H1 (cell line): Measurements from ENCODE around the gene SCG3. TPM values are rescaled to one million over a fixed set of nuclear protein-coding genes. Genes with fewer than 3 reads are reported as not detected.

Experiments used
- CTCF ChIA-PET: fragments of 300-600 bp; sonication (Branson Sonifier 250); formaldehyde crosslinking; loops from one replicate; lab custom pipeline; 2021; ENCODE audit not compliant: partially characterized antibody; lab: Charles Lee
- POLR2A ChIA-PET: fragments of 300-600 bp; sonication (Branson Sonifier 250); formaldehyde crosslinking; loops from one replicate; lab custom pipeline; 2021; ENCODE audit warnings: inconsistent platforms; ENCODE audit not compliant: partially characterized antibody; lab: Charles Lee
- DNase-seq, 2 experiments: peaks; one replicate each; pipeline versions ENCODE4 v3.0.0 to v3.0.0-alpha.2; 2010 to 2022; ENCODE audit warnings: low spot score in 2 of 2, low read depth in 1 of 2, mixed read lengths in 1 of 2
- FAIRE-seq: peaks from 2 replicates; lab custom pipeline; 2011; peaks lifted over from hg19 to GRCh38; lab: Jason Lieb, UNC
- H2AFZ ChIP-seq: 2 replicates; pipeline ENCODE4 v1.8.1; 2012; ENCODE audit warnings: low read length, inconsistent platforms
- H2AK5ac ChIP-seq: 2 replicates; pipeline ENCODE4 v1.6.1; 2013; ENCODE audit warnings: low read depth, low read length
- H2BK120ac ChIP-seq: replicated peaks from 2 replicates; pipeline ENCODE3; 2013; ENCODE audit warnings: low read depth, low read length, inconsistent platforms
- H2BK12ac ChIP-seq: 2 replicates; pipeline ENCODE4 v1.6.1; 2013; ENCODE audit warnings: low read depth, low read length
- H2BK15ac ChIP-seq: 2 replicates; pipeline ENCODE4 v1.6.1; 2013; ENCODE audit warnings: low read length
- H2BK20ac ChIP-seq: 2 replicates; pipeline ENCODE4 v1.6.1; 2013; ENCODE audit warnings: low read length
- H2BK5ac ChIP-seq: 2 replicates; pipeline ENCODE4 v1.6.1; 2013; ENCODE audit warnings: low read depth, low read length
- H3K14ac ChIP-seq: 2 replicates; pipeline ENCODE4 v1.6.1; 2013; ENCODE audit warnings: inconsistent platforms; ENCODE audit not compliant: insufficient read length
- H3K18ac ChIP-seq: 2 replicates; pipeline ENCODE4 v1.6.1; 2013; ENCODE audit warnings: low read length; ENCODE audit errors: extremely low read depth
- H3K23ac ChIP-seq: 2 replicates; pipeline ENCODE4 v1.6.1; 2013; ENCODE audit warnings: inconsistent platforms; ENCODE audit not compliant: insufficient read length
- H3K23me2 ChIP-seq: 2 replicates; pipeline ENCODE4 v1.6.1; 2013; ENCODE audit warnings: low read depth, low read length
- H3K27ac ChIP-seq: 2 replicates; pipeline ENCODE4 v1.6.1; 2011; ENCODE audit warnings: low read depth, low read length, inconsistent platforms
- H3K27me3 ChIP-seq, 4 experiments: replicated peaks in 1 of 4; 1 replicate in 1 of 4; 2 replicates in 3 of 4; pipeline versions ENCODE4 v1.6.1 to v1.8.1; 2011 to 2013; ENCODE audit warnings: low read length in 3 of 4, mild to moderate bottlenecking in 3 of 4, inconsistent platforms in 2 of 4, mixed read lengths in 2 of 4, moderate library complexity in 1 of 4; ENCODE audit not compliant: control insufficient read depth in 3 of 4, insufficient read depth in 3 of 4; ENCODE audit errors: extremely low read depth in 1 of 4
- H3K36me3 ChIP-seq, 4 experiments: 2 replicates each; pipeline versions ENCODE4 v1.6.1 to v1.8.1; 2011 to 2013; ENCODE audit warnings: mild to moderate bottlenecking in 4 of 4, low read length in 3 of 4, moderate library complexity in 2 of 4, control low read depth in 1 of 4, inconsistent platforms in 1 of 4; ENCODE audit not compliant: insufficient read depth in 4 of 4, control insufficient read depth in 2 of 4
- H3K4ac ChIP-seq: replicated peaks from 2 replicates; pipeline ENCODE3; 2013; ENCODE audit warnings: low read length, low read depth, mixed read lengths, inconsistent platforms; ENCODE audit not compliant: insufficient read length
- H3K4me1 ChIP-seq, 4 experiments: replicated peaks in 1 of 4; 1 replicate in 1 of 4; 2 replicates in 3 of 4; pipeline versions ENCODE4 v1.6.1 to v1.8.1; 2011 to 2013; ENCODE audit warnings: low read length in 3 of 4, inconsistent platforms in 2 of 4, mixed read lengths in 1 of 4; ENCODE audit not compliant: insufficient read depth in 4 of 4, control insufficient read depth in 3 of 4
- H3K4me2 ChIP-seq, 2 experiments: 2 replicates each; pipeline versions ENCODE4 v1.6.1 to v1.8.1; 2011 to 2013; ENCODE audit warnings: low read depth in 2 of 2, low read length in 2 of 2, control low read depth in 1 of 2, inconsistent platforms in 1 of 2, mild to moderate bottlenecking in 1 of 2; ENCODE audit not compliant: insufficient read depth in 1 of 2
- H3K4me3 ChIP-seq, 4 experiments: fragments of 200-600, 300-600 bp in 1 of 4; sonication (generic), shearing (Covaris generic), sonication (Bioruptor Twin) in 1 of 4; 2 replicates each; pipeline versions ENCODE4 v1.5.1 to v1.8.1; 2011 to 2016; ENCODE audit warnings: low read length in 4 of 4, low read depth in 3 of 4, control low read depth in 2 of 4, inconsistent platforms in 2 of 4, mild to moderate bottlenecking in 2 of 4, mixed read lengths in 1 of 4, moderate library complexity in 1 of 4; ENCODE audit not compliant: insufficient read depth in 2 of 4; ENCODE audit errors: extremely low read depth in 1 of 4
- H3K56ac ChIP-seq: replicated peaks from 2 replicates; pipeline ENCODE3; 2013; ENCODE audit warnings: low read depth, mild to moderate bottlenecking, mixed read lengths, low read length, inconsistent platforms; ENCODE audit not compliant: insufficient read length
- H3K79me1 ChIP-seq: 2 replicates; pipeline ENCODE4 v1.6.1; 2013; ENCODE audit warnings: low read depth, low read length, control low read depth
- H3K79me2 ChIP-seq, 2 experiments: 2 replicates each; pipeline versions ENCODE4 v1.6.1 to v1.8.1; 2012 to 2013; ENCODE audit warnings: low read length in 2 of 2, mild to moderate bottlenecking in 2 of 2, inconsistent platforms in 1 of 2; ENCODE audit not compliant: insufficient read depth in 2 of 2, control insufficient read depth in 1 of 2
- H3K9ac ChIP-seq, 4 experiments: replicated peaks in 1 of 4; 1 replicate in 1 of 4; 2 replicates in 3 of 4; pipeline versions ENCODE4 v1.6.1 to v1.8.1; 2011 to 2013; ENCODE audit warnings: low read depth in 3 of 4, low read length in 3 of 4, control low read depth in 2 of 4, mild to moderate bottlenecking in 2 of 4, moderate library complexity in 2 of 4, inconsistent platforms in 1 of 4; ENCODE audit errors: extremely low read depth in 1 of 4
- H3K9me3 ChIP-seq, 2 experiments: 2 replicates each; pipeline versions ENCODE4 v1.6.1 to v1.8.1; 2012 to 2013; ENCODE audit warnings: mild to moderate bottlenecking in 2 of 2, moderate library complexity in 2 of 2, control low read depth in 1 of 2, inconsistent platforms in 1 of 2, low read depth in 1 of 2, low read length in 1 of 2, mixed read lengths in 1 of 2; ENCODE audit not compliant: insufficient read depth in 2 of 2
- H4K20me1 ChIP-seq, 2 experiments: replicated peaks in 1 of 2; 2 replicates each; pipeline versions ENCODE3 to v1.8.1; 2011 to 2013; ENCODE audit warnings: inconsistent platforms in 2 of 2, low read length in 2 of 2, mild to moderate bottlenecking in 1 of 2; ENCODE audit not compliant: insufficient read depth in 2 of 2, control insufficient read depth in 1 of 2
- H4K5ac ChIP-seq: 2 replicates; pipeline ENCODE4 v1.6.1; 2013; ENCODE audit warnings: low read length, low read depth, mixed read lengths, inconsistent platforms; ENCODE audit not compliant: insufficient read length
- H4K8ac ChIP-seq: 2 replicates; pipeline ENCODE4 v1.8.0; 2013; ENCODE audit warnings: mild to moderate bottlenecking, moderate library complexity, low read length, inconsistent platforms; ENCODE audit not compliant: insufficient read depth; ENCODE audit errors: extremely low read depth
- H4K91ac ChIP-seq: replicated peaks from 2 replicates; pipeline ENCODE3; 2013; ENCODE audit warnings: low read length, mixed read lengths, inconsistent platforms; ENCODE audit not compliant: insufficient read length
- ATF3 ChIP-seq: IDR thresholded peaks from 2 replicates; pipeline ENCODE4 v1.6.1; 2011; ENCODE audit warnings: low read depth, mild to moderate bottlenecking, low read length; ENCODE audit not compliant: insufficient read depth
- CTCF ChIP-seq, 3 experiments: IDR thresholded peaks; 1 replicate in 2 of 3; 2 replicates in 1 of 3; pipeline versions ENCODE4 v1.5.1 to v1.6.1; 2011; ENCODE audit warnings: low read length in 3 of 3, mild to moderate bottlenecking in 3 of 3, inconsistent platforms in 2 of 3, low read depth in 1 of 3, moderate library complexity in 1 of 3; ENCODE audit not compliant: insufficient read depth in 1 of 3; ENCODE audit errors: control extremely low read depth in 1 of 3
- RXRA ChIP-seq: IDR thresholded peaks from 2 replicates; pipeline ENCODE4 v1.6.1; 2011; ENCODE audit warnings: low read depth, mild to moderate bottlenecking, low read length, moderate library complexity; ENCODE audit not compliant: insufficient read depth
- YY1 ChIP-seq: IDR thresholded peaks from 2 replicates; pipeline ENCODE4 v1.6.1; 2011; ENCODE audit warnings: low read depth, mild to moderate bottlenecking, low read length
- ZNF274 ChIP-seq: IDR thresholded peaks from 2 replicates; pipeline ENCODE4 v1.7.0; 2012; ENCODE audit warnings: low read length, borderline replicate concordance; ENCODE audit errors: extremely low read depth
- WGBS, 2 experiments: shearing (Covaris generic) in 1 of 2; methylation state at CpG; one replicate each; pipeline versions ENCODE4 v1.1.6 to v1.1.7; 2013 to 2015; ENCODE audit warnings: low lambda C conversion rate in 2 of 2, mixed read lengths in 2 of 2, inconsistent platforms in 1 of 2, low coverage in 1 of 2, missing lambda C conversion rate in 1 of 2; ENCODE audit not compliant: insufficient replicate concordance in 2 of 2, insufficient coverage in 1 of 2, insufficient read length in 1 of 2; ENCODE audit errors: extremely low coverage in 1 of 2, missing lambda C conversion rate in 1 of 2; 5-methylcytosine and 5-hydroxymethylcytosine counted together
- polyA plus RNA-seq, 7 experiments: library from polyadenylated mRNA; depleted of rRNA in 3 of 7; stranded (reverse) in 5 of 7; unstranded in 2 of 7; fragments of >200 nt in 5 of 7; fragments of 200-250 nt in 2 of 7; gene quantifications; 1 replicate in 5 of 7; 2 replicates in 1 of 7; 4 replicates in 1 of 7; pipeline versions ENCODE4 v1.2.1 to v1.2.3, GENCODE V29; 2011 to 2013; ENCODE audit warnings: missing spikeins in 2 of 7, mixed read lengths in 2 of 7
- total RNA-seq: library from RNA; stranded (reverse); fragmentation: NEBNext Ultra II Directional; extraction: Animal tissue kit (Norgen Biotek cat#: 25700); gene quantifications from 2 replicates; pipeline ENCODE4 v1.2.1, GENCODE V29; 2021

Gene SCG3
- total and polyA plus RNA-seq, 2 of the 8 experiments (the other 6 are each of a cell fraction or from before 2014, with no cell fraction given) = 5.2 to 45.9 TPM

- H3K4me3 ChIP-seq = no peak overlapping the region
- no peak overlapping the region for H3K4ac ChIP-seq
- H3K9ac ChIP-seq = no peak overlapping the region
- no peak overlapping the region for H4K8ac ChIP-seq
- H2AK5ac ChIP-seq = no peak overlapping the region
- ChIA-PET POLR2A (interaction anchor here (1.3 kb wide), 1 partner anchor 8 kb away, joined by 4 read pairs; no protein-coding TSS in a partner anchor), CTCF (interaction anchor here (0.9 to 1.0 kb wide), 2 partner anchors 9 to 26 kb away, joined by 3 read pairs; no protein-coding TSS in a partner anchor)
- no peak overlapping the region for H3K56ac ChIP-seq
- FAIRE-seq (no peak), DNase-seq (no peak)
- H3K14ac ChIP-seq = no peak overlapping the region
- 93% methylated on average over 2 of the region's 2 CpGs; no CpG with 5 or more reads in 1 of the 2 experiments for WGBS, 2 experiments
- no peaks in the 10 kb centered on the region for H4K20me1 ChIP-seq
- peaks cover 0 to 14% (median 7%) of the 10 kb centered on the region in 4 experiments; a peak in 5 of 8 replicates for H3K36me3 ChIP-seq
- H2BK20ac ChIP-seq = no peak overlapping the region
- no peak overlapping the region for H3K18ac ChIP-seq
- no peak overlapping the region for H2BK12ac ChIP-seq
- no peak overlapping the region for H2AFZ ChIP-seq
- H4K5ac ChIP-seq = no peak overlapping the region
- H4K91ac ChIP-seq = no peak overlapping the region
- no peak overlapping the region for H3K27ac ChIP-seq
- no peaks in the 10 kb centered on the region for H3K79me2 ChIP-seq
- no peaks in the 10 kb centered on the region for H3K27me3 ChIP-seq
- no peak overlapping the region for H2BK5ac ChIP-seq
- H2BK120ac ChIP-seq = no peak overlapping the region
- H3K4me1 ChIP-seq = no peaks in the 10 kb centered on the region
- no peaks in the 10 kb centered on the region for H3K9me3 ChIP-seq
- no peak overlapping the region for H3K23ac ChIP-seq
- no peak overlapping the region for H2BK15ac ChIP-seq
- no peak overlapping the region for H3K4me2 ChIP-seq
- no peaks in the 10 kb centered on the region for H3K23me2 ChIP-seq
- no peaks in the 10 kb centered on the region for H3K79me1 ChIP-seq
- no peak for TF ChIP-seq ATF3
- no peak for TF ChIP-seq CTCF (IDR thresholded peaks at IDR 0.05; ENCODE audit: control extremely low read depth in 1 of 3, insufficient read depth in 1 of 3, low read depth in 1 of 3, low read length in 3 of 3)
- TF ChIP-seq YY1 = no peak
- no peak for TF ChIP-seq ZNF274
- no peak for TF ChIP-seq RXRA
These were observed 15.9 kb downstream of the SCG3 start for GRCh38 chr15:51697163-51697562.
